ENCODE measurements around the gene COL27A1. TPM values are rescaled to one million over a fixed set of nuclear protein-coding genes. Genes with fewer than 3 reads are reported as not detected.
"Not testable (repeated sequence)": the region's sequence is repeated elsewhere in the genome, so short reads cannot be mapped to it uniquely, and the experiment has no call there.

The COL27A1 gene
- total RNA-seq, 2 experiments from 2014 or later = 7.0 to 10.6 TPM

DNA sequence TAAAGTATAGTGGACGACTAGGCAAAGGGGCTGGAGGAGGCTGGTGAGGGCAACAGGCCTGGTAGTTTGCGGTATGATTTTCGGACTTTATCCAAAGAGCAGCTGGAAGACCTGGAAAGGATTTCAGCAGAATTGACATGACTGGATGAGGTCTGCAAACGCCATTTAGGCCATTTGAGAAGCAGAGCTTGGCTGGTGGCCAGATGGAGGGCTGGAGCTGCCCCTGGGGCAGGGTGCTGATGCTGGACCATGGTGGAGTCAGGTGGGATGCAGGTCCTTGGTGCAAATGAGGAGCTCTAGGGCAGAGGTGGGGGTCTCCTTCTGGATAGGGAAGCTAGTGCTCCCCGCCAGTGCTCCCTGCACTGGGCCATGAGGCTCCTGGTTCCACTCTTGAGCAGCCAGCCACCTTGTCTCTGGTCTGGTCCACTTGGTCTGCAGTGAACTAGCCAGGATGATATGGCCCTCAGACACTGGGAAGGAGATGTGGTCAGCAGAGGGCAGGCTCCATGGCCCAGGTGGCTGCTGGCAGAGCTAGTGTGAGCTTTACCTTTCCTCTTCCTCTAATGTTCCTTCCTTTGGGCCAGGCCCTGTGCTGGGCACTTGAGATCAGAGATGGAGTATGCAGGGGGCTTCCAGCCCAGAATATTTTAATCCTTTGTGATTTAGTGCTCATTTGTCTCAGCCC is 31.4 kb downstream of the COL27A1 start:
- CTCF ChIA-PET = interaction anchor here (1.1 to 1.7 kb wide), 2 partner anchors 32 to 79 kb away, joined by 3 to 5 read pairs; partner anchors contain the start of gene COL27A1
- Mint-ChIP-seq H3K27me3 (ENCODE audit: low read depth) (no peaks in the 10 kb centered on the region), H3K4me1 (ENCODE audit: low read depth) (no peaks in the 10 kb centered on the region), H3K36me3 (ENCODE audit: low read depth) (peaks cover 3% of the 10 kb centered on the region), H3K4me3 (no peak overlapping the region), H3K27ac (no peak overlapping the region), H3K9me3 (peaks cover 10% of the 10 kb centered on the region)
- intact Hi-C loops (cut with micrococcal nuclease) = no loop called here
- DNase-seq = no peak

DNA sequence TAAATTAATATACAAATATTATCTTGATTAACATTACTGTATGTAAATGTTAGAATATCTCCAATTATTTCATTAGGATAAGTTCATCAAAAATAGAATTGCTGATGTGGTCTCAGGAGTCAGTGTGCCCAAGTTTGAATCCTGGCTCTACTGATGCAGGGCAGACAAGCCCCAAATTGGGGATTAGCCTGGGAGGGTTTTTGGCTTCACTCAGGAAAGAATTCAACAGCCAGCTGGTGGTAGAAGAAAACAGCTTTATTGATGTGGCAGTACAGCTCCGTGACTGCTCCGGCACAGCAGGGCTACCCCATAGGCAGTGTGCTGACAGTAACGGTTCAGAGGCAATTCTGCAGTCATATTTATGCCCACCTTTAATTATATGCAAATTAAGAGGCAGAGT is 32.5 kb downstream of the COL27A1 start:
- Mint-ChIP-seq H3K27ac (no peak overlapping the region), H3K27me3 (ENCODE audit: low read depth) (no peaks in the 10 kb centered on the region), H3K4me3 (no peak overlapping the region), H3K4me1 (ENCODE audit: low read depth) (no peaks in the 10 kb centered on the region), H3K9me3 (peaks cover 10% of the 10 kb centered on the region), H3K36me3 (ENCODE audit: low read depth) (peaks cover 3% of the 10 kb centered on the region)
- CTCF ChIA-PET = interaction anchor here (1.7 kb wide), 1 partner anchor 80 kb away, joined by 5 read pairs; no protein-coding TSS in a partner anchor
- DNase-seq = no peak
- intact Hi-C loops (cut with micrococcal nuclease) = no loop called here

DNA sequence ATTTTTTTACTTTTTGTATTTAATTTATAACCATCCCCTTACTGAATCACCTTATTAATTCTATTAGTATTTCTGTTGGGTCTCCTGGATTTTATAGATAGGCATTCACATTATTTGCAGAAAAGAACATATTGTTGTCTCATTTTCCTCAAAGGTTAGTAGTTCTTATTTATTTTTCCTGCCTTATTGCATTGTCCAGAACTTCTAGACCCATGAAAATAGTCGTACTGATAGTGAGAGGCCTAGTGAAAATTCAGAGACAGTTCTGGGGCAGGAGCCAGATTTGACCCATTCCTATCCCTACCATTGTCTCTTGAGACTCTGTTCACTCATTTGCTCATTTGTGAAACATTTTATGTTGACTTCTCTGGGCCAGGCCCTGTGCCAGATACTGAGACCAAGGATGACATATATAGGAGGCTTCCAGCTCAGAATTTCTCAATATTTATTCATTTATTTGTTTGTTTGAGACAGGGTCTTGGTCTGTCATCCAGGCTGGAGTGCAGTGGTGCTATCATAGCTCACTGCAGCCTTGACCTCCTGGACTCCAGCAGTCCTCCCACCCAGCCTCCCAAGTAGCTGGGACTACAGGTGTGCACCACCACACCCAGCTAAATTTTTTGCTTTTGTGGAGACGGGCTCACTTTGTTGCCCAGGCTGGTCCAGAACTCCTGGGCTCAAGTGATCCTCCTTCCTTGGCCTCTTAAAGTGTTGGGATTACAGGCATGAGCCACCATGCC is 34.7 kb downstream of the COL27A1 start:
- Mint-ChIP-seq H3K4me1 (ENCODE audit: low read depth) (no peaks in the 10 kb centered on the region), H3K27me3 (ENCODE audit: low read depth) (no peaks in the 10 kb centered on the region), H3K4me3 (no peak overlapping the region), H3K9me3 (peaks cover 10% of the 10 kb centered on the region), H3K27ac (no peak overlapping the region), H3K36me3 (ENCODE audit: low read depth) (peaks cover 3% of the 10 kb centered on the region)
- CTCF ChIA-PET = no interaction called here
- DNase-seq = no peak
- intact Hi-C loops (cut with micrococcal nuclease) = no loop called here

DNA sequence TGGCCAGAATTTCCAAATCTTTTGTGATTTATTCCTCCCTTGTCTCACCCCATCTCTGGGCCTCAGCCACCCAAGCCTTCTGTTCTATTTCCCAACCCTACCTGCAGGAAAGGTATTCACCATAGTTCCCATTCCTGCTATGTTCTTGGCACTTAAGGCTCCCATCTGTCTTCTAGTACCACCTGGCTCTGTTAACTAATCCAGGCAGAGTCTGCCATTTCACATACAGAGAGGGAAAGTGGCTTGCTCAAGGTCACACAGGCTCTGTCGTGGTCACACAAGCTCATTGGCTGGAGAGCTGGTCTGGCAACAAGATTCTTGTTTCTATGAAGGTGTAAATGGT is 35.2 kb downstream of the COL27A1 start:
- H3K27ac Mint-ChIP-seq = no peak overlapping the region
- H3K4me1 Mint-ChIP-seq (ENCODE audit: low read depth) = no peaks in the 10 kb centered on the region
- peaks cover 10% of the 10 kb centered on the region for H3K9me3 Mint-ChIP-seq
- no peaks in the 10 kb centered on the region for H3K27me3 Mint-ChIP-seq (ENCODE audit: low read depth)
- intact Hi-C loops (cut with micrococcal nuclease) = no loop called here
- H3K36me3 Mint-ChIP-seq (ENCODE audit: low read depth) = peaks cover 3% of the 10 kb centered on the region
- H3K4me3 Mint-ChIP-seq = no peak overlapping the region
- DNase-seq = no peak
- CTCF ChIA-PET = no interaction called here

DNA sequence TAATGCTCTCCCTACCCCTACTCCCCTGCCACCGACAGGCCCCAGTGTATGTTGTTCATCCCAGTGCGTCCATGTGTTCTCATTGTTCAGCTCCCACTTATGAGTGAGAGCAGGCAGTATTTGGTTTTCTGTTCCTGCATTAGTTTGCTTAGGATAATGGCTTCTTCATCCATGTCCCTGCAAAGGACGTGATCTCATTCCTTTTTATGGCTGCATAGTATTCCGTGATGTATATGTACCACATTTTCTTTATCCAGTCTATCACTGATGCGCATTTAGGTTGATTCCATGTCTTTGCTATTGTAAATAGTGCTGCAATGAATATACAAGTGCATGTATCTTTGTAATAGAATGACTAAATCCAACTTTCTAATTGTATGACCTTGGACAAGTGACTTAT is 36.1 kb downstream of the COL27A1 start:
- H3K27me3 Mint-ChIP-seq (ENCODE audit: low read depth); DNase-seq; H3K4me3 Mint-ChIP-seq; CTCF ChIA-PET; H3K27ac Mint-ChIP-seq; H3K4me1 Mint-ChIP-seq (ENCODE audit: low read depth); H3K36me3 Mint-ChIP-seq (ENCODE audit: low read depth); H3K9me3 Mint-ChIP-seq; intact Hi-C loops (cut with micrococcal nuclease): not testable (repeated sequence)

DNA sequence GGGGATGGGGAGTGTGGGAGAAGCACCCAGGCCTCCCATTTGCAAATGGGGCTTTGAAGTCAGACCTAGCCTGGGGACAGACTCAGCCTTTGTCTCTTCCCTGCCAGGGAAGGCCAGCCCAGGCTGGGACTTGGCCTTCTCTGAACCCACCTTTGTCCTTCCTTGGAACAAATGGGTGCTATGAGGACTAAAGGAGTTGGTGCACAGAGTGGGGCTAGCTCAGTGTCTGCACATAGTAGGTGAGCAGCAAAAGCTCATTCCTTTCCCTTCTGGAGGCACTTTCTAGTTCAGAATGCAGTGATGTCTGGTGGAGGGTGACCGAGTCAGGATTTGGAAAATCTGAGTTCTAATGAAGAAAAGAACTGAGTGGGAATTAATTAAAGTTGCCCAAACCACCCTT is 37.2 kb downstream of the COL27A1 start:
- H3K4me3 Mint-ChIP-seq = no peak overlapping the region
- CTCF ChIA-PET = no interaction called here
- no peak overlapping the region for H3K27ac Mint-ChIP-seq
- intact Hi-C loops (cut with micrococcal nuclease) = no loop called here
- peaks cover 3% of the 10 kb centered on the region for H3K36me3 Mint-ChIP-seq (ENCODE audit: low read depth)
- H3K27me3 Mint-ChIP-seq (ENCODE audit: low read depth) = no peaks in the 10 kb centered on the region
- peaks cover 10% of the 10 kb centered on the region for H3K9me3 Mint-ChIP-seq
- no peaks in the 10 kb centered on the region for H3K4me1 Mint-ChIP-seq (ENCODE audit: low read depth)
- DNase-seq = no peak

DNA sequence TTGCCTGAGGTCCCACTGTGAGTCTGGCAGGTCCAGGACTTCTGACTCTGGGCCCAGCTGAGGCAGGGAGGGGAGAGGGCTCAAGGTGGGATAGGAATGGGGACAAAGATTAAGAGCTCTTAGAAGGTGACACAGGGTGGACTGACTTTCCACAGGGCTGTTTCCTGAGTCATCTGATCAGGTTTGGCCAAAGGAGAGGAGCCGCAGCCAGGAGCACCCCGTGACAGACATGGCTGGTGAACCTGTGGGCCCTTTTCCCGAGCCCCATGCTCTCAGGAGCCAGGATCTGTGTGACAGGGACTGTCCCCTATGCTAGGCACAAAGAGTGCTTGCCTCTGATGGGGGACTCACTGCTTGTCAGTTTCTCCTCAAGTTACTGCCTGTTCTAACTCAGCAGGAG is 37.8 kb downstream of the COL27A1 start:
- no peak for DNase-seq
- Mint-ChIP-seq H3K27ac (no peak overlapping the region), H3K4me1 (ENCODE audit: low read depth) (no peaks in the 10 kb centered on the region), H3K36me3 (ENCODE audit: low read depth) (peaks cover 3% of the 10 kb centered on the region), H3K9me3 (peaks cover 10% of the 10 kb centered on the region), H3K4me3 (no peak overlapping the region), H3K27me3 (ENCODE audit: low read depth) (no peaks in the 10 kb centered on the region)
- CTCF ChIA-PET = interaction anchor here (0.6 kb wide), 1 partner anchor 1412 kb away, joined by 3 read pairs; no protein-coding TSS in a partner anchor
- intact Hi-C loops (cut with micrococcal nuclease) = no loop called here

DNA sequence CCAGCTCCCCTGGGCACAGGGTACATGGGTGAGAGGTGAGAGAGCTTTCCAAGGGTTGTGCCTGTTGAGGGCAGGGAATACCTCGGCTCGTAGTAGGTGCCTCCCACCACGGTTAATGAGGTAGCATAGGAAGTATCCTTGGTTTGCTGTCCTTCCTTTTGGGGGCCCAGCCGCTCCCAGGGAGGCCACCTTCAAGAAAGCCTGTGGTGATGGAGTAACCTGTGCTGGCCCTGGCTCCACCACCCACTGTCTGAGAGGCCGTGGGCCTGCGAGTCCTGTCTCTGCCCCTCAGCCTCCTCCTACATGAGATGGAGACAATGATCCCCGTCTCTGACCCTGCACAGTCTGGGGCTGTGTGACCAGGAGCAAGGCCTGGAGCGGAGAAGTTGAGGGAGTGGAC is 40.8 kb downstream of the COL27A1 start:
- Mint-ChIP-seq H3K36me3 (ENCODE audit: low read depth) (no peaks in the 10 kb centered on the region), H3K9me3 (no peaks in the 10 kb centered on the region), H3K4me1 (ENCODE audit: low read depth) (no peaks in the 10 kb centered on the region), H3K4me3 (no peak overlapping the region), H3K27me3 (ENCODE audit: low read depth) (no peaks in the 10 kb centered on the region), H3K27ac (no peak overlapping the region)
- CTCF ChIA-PET = no interaction called here
- DNase-seq = no peak
- intact Hi-C loops (cut with micrococcal nuclease) = no loop called here

DNA sequence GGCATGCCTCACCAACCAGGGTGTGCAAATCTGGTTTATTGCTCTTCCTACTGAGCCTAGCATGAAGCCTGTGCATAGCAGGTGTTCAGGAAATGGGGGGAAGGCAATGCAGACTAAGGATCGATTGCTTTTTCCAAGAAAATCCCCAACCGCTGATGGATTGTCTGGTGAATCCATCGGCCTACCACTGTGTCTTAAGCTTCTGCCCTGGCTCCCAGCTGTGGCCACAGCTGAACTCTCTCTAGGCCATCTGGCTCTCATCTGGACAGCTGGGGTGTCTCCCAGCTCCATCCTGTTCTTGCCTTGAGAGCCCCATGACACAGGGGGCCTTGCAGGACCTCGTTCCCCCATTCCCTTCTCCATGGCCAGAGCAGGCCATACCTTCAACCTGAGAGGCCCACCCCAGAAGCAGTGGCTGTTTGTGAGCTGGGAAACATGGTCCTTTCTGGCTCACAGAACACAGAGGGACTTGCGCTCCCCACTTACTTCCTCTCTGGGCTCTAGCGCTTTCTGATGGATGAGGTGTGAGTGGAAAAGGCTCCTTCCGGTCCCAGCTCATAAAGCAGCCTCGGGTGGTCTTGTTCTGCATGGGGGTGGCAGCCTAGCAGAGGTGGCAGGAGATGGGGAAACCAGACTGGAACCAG is 41.8 kb downstream of the COL27A1 start:
- Mint-ChIP-seq H3K4me1 (ENCODE audit: low read depth) (no peaks in the 10 kb centered on the region), H3K9me3 (no peaks in the 10 kb centered on the region), H3K36me3 (ENCODE audit: low read depth) (no peaks in the 10 kb centered on the region), H3K27me3 (ENCODE audit: low read depth) (no peaks in the 10 kb centered on the region), H3K27ac (no peak overlapping the region), H3K4me3 (no peak overlapping the region)
- CTCF ChIA-PET = no interaction called here
- no peak for DNase-seq
- intact Hi-C loops (cut with micrococcal nuclease) = no loop called here

DNA sequence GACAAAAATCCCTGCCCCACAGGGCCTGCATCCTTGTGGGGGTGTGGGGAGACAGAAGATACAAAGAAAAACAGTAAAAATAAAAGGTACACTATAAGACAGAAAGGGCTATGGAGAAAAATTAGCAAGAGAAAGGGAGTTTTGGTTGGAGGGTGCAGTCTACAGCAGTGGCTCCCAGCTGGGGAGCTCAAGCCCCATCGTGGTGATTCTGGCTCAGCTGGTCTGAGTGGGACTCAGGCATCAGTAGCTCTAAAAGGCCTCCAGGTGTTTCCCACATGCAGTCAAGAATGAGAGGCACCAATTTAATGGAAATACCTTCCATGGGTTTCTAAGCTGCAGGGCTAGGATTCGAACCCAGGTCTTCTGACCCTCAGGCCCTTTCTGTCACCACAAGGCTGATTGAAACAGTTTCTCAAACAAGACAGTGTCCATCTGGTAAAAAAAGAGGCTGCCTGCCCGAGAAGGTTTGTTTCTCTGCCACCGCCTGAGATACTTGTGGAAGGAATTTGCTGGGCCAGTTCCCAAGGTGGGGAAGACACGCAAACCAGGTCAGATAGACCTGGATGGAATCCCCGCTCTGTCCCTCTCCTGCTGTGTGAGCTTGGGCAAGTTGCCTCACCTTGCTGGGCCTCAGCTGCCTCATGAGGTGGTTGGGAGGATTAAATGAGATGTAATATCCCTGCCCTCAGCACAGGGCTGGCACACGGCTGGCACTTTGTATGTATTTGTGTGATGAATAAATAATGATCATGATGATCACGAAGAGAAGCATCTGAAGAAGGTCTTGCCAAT is 43.1 kb downstream of the COL27A1 start:
- DNase-seq = no peak

DNA sequence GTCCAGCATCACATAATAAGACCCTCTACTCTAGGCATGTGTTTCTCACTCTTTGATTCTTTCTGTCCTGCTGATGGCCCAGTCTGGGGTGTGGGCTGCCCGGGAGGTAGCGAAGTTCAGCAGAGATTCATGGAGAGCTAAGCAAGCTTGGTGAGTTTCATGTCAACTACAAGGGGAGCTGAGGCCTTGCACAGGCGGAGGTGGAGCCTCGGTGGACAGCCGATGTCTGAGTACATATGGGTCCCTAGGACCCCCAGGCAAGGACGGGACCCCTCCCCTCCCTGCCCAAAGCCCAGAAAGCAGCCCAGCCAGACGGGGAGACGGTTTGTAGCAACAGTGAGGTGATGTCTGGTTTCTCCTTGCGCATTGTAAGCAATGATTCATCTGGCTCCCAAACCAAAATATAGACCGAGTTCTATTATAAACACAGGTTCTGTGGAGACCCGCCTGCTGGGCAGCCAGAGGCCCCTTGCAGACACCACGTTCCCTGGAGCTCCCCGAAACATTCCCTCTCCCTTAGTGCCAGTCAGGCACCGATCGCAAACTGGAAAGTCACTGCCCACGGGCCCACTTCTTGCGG is 45.5 kb downstream of the COL27A1 start:
- CTCF ChIA-PET = interaction anchor here (0.6 to 1.2 kb wide), 2 partner anchors 117 to 755 kb away, joined by 3 read pairs; no protein-coding TSS in a partner anchor
- H3K9me3 Mint-ChIP-seq = no peaks in the 10 kb centered on the region
- DNase-seq = no peak
- no peaks in the 10 kb centered on the region for H3K4me1 Mint-ChIP-seq (ENCODE audit: low read depth)
- H3K27me3 Mint-ChIP-seq (ENCODE audit: low read depth) = no peaks in the 10 kb centered on the region
- H3K36me3 Mint-ChIP-seq (ENCODE audit: low read depth) = no peaks in the 10 kb centered on the region
- no peak overlapping the region for H3K27ac Mint-ChIP-seq
- intact Hi-C loops (cut with micrococcal nuclease) = no loop called here
- H3K4me3 Mint-ChIP-seq = no peak overlapping the region

More for the DNA sequence above, 43.1 kb downstream of the COL27A1 start:
- CTCF ChIA-PET = no interaction called here
- intact Hi-C loops (cut with micrococcal nuclease) = no loop called here
- H3K27me3 Mint-ChIP-seq (ENCODE audit: low read depth) = no peaks in the 10 kb centered on the region
- H3K36me3 Mint-ChIP-seq (ENCODE audit: low read depth) = no peaks in the 10 kb centered on the region
- no peaks in the 10 kb centered on the region for H3K4me1 Mint-ChIP-seq (ENCODE audit: low read depth)
- no peak overlapping the region for H3K4me3 Mint-ChIP-seq
- no peak overlapping the region for H3K27ac Mint-ChIP-seq
- H3K9me3 Mint-ChIP-seq = no peaks in the 10 kb centered on the region

DNA sequence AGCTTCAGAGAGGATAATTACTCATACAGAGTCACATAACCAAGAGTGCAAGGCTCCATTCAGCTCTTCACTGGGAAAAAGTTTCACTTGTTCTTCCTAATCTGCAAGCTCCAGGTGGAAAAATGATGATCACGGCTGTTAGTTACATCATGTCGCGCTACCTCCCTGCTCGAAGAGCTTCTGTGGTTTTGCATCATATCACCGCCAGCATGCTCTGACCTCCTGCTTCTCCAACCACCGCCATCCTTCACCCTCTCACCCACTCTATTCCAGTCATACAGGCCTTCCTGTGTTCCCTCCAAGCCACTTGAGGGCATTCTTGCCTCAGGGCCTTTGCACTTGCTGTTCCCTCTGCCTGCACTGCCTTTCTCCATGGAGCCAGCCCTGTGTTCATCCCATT is 47.1 kb downstream of the COL27A1 start:
- no peak for DNase-seq
- no peak overlapping the region for H3K27ac Mint-ChIP-seq
- H3K4me1 Mint-ChIP-seq (ENCODE audit: low read depth) = no peaks in the 10 kb centered on the region
- CTCF ChIA-PET = interaction anchor here (1.2 kb wide), 2 partner anchors 118 to 120 kb away, joined by 3 to 6 read pairs; no protein-coding TSS in a partner anchor
- H3K36me3 Mint-ChIP-seq (ENCODE audit: low read depth) = no peaks in the 10 kb centered on the region
- intact Hi-C loops (cut with micrococcal nuclease) = no loop called here
- no peaks in the 10 kb centered on the region for H3K27me3 Mint-ChIP-seq (ENCODE audit: low read depth)
- H3K4me3 Mint-ChIP-seq = no peak overlapping the region
- no peaks in the 10 kb centered on the region for H3K9me3 Mint-ChIP-seq

Data from activated naive CD4-positive, alpha-beta T cell treated with anti-CD3 and anti-CD28 coated beads for 36 hours (primary cell).